H1 (cell line): ENCODE results near the gene MAGI1. TPM values are rescaled to one million over a fixed set of nuclear protein-coding genes. Genes with fewer than 3 reads are reported as not detected.

Experiments
- CTCF ChIA-PET: fragments of 300-600 bp; sonication (Branson Sonifier 250); formaldehyde crosslinking; loops from one replicate; lab custom pipeline; 2021; ENCODE audit not compliant: partially characterized antibody; lab: Charles Lee
- POLR2A ChIA-PET: fragments of 300-600 bp; sonication (Branson Sonifier 250); formaldehyde crosslinking; loops from one replicate; lab custom pipeline; 2021; ENCODE audit warnings: inconsistent platforms; ENCODE audit not compliant: partially characterized antibody; lab: Charles Lee
- DNase-seq, 2 experiments: peaks; one replicate each; pipeline versions ENCODE4 v3.0.0 to v3.0.0-alpha.2; 2010 to 2022; ENCODE audit warnings: low spot score in 2 of 2, low read depth in 1 of 2, mixed read lengths in 1 of 2
- FAIRE-seq: peaks from 2 replicates; lab custom pipeline; 2011; peaks lifted over from hg19 to GRCh38; lab: Jason Lieb, UNC
- H2AFZ ChIP-seq: 2 replicates; pipeline ENCODE4 v1.8.1; 2012; ENCODE audit warnings: low read length, inconsistent platforms
- H2AK5ac ChIP-seq: 2 replicates; pipeline ENCODE4 v1.6.1; 2013; ENCODE audit warnings: low read depth, low read length
- H2BK120ac ChIP-seq: replicated peaks from 2 replicates; pipeline ENCODE3; 2013; ENCODE audit warnings: low read depth, low read length, inconsistent platforms
- H2BK12ac ChIP-seq: 2 replicates; pipeline ENCODE4 v1.6.1; 2013; ENCODE audit warnings: low read depth, low read length
- H2BK15ac ChIP-seq: 2 replicates; pipeline ENCODE4 v1.6.1; 2013; ENCODE audit warnings: low read length
- H2BK20ac ChIP-seq: 2 replicates; pipeline ENCODE4 v1.6.1; 2013; ENCODE audit warnings: low read length
- H2BK5ac ChIP-seq: 2 replicates; pipeline ENCODE4 v1.6.1; 2013; ENCODE audit warnings: low read depth, low read length
- H3K14ac ChIP-seq: 2 replicates; pipeline ENCODE4 v1.6.1; 2013; ENCODE audit warnings: inconsistent platforms; ENCODE audit not compliant: insufficient read length
- H3K18ac ChIP-seq: 2 replicates; pipeline ENCODE4 v1.6.1; 2013; ENCODE audit warnings: low read length; ENCODE audit errors: extremely low read depth
- H3K23ac ChIP-seq: 2 replicates; pipeline ENCODE4 v1.6.1; 2013; ENCODE audit warnings: inconsistent platforms; ENCODE audit not compliant: insufficient read length
- H3K23me2 ChIP-seq: 2 replicates; pipeline ENCODE4 v1.6.1; 2013; ENCODE audit warnings: low read depth, low read length
- H3K27ac ChIP-seq: 2 replicates; pipeline ENCODE4 v1.6.1; 2011; ENCODE audit warnings: low read depth, low read length, inconsistent platforms
- H3K27me3 ChIP-seq, 4 experiments: replicated peaks in 1 of 4; 1 replicate in 1 of 4; 2 replicates in 3 of 4; pipeline versions ENCODE4 v1.6.1 to v1.8.1; 2011 to 2013; ENCODE audit warnings: low read length in 3 of 4, mild to moderate bottlenecking in 3 of 4, inconsistent platforms in 2 of 4, mixed read lengths in 2 of 4, moderate library complexity in 1 of 4; ENCODE audit not compliant: control insufficient read depth in 3 of 4, insufficient read depth in 3 of 4; ENCODE audit errors: extremely low read depth in 1 of 4
- H3K36me3 ChIP-seq, 4 experiments: 2 replicates each; pipeline versions ENCODE4 v1.6.1 to v1.8.1; 2011 to 2013; ENCODE audit warnings: mild to moderate bottlenecking in 4 of 4, low read length in 3 of 4, moderate library complexity in 2 of 4, control low read depth in 1 of 4, inconsistent platforms in 1 of 4; ENCODE audit not compliant: insufficient read depth in 4 of 4, control insufficient read depth in 2 of 4
- H3K4ac ChIP-seq: replicated peaks from 2 replicates; pipeline ENCODE3; 2013; ENCODE audit warnings: low read length, low read depth, mixed read lengths, inconsistent platforms; ENCODE audit not compliant: insufficient read length
- H3K4me1 ChIP-seq, 4 experiments: replicated peaks in 1 of 4; 1 replicate in 1 of 4; 2 replicates in 3 of 4; pipeline versions ENCODE4 v1.6.1 to v1.8.1; 2011 to 2013; ENCODE audit warnings: low read length in 3 of 4, inconsistent platforms in 2 of 4, mixed read lengths in 1 of 4; ENCODE audit not compliant: insufficient read depth in 4 of 4, control insufficient read depth in 3 of 4
- H3K4me2 ChIP-seq, 2 experiments: 2 replicates each; pipeline versions ENCODE4 v1.6.1 to v1.8.1; 2011 to 2013; ENCODE audit warnings: low read depth in 2 of 2, low read length in 2 of 2, control low read depth in 1 of 2, inconsistent platforms in 1 of 2, mild to moderate bottlenecking in 1 of 2; ENCODE audit not compliant: insufficient read depth in 1 of 2
- H3K4me3 ChIP-seq, 4 experiments: fragments of 200-600, 300-600 bp in 1 of 4; sonication (generic), shearing (Covaris generic), sonication (Bioruptor Twin) in 1 of 4; 2 replicates each; pipeline versions ENCODE4 v1.5.1 to v1.8.1; 2011 to 2016; ENCODE audit warnings: low read length in 4 of 4, low read depth in 3 of 4, control low read depth in 2 of 4, inconsistent platforms in 2 of 4, mild to moderate bottlenecking in 2 of 4, mixed read lengths in 1 of 4, moderate library complexity in 1 of 4; ENCODE audit not compliant: insufficient read depth in 2 of 4; ENCODE audit errors: extremely low read depth in 1 of 4
- H3K56ac ChIP-seq: replicated peaks from 2 replicates; pipeline ENCODE3; 2013; ENCODE audit warnings: low read depth, mild to moderate bottlenecking, mixed read lengths, low read length, inconsistent platforms; ENCODE audit not compliant: insufficient read length
- H3K79me1 ChIP-seq: 2 replicates; pipeline ENCODE4 v1.6.1; 2013; ENCODE audit warnings: low read depth, low read length, control low read depth
- H3K79me2 ChIP-seq, 2 experiments: 2 replicates each; pipeline versions ENCODE4 v1.6.1 to v1.8.1; 2012 to 2013; ENCODE audit warnings: low read length in 2 of 2, mild to moderate bottlenecking in 2 of 2, inconsistent platforms in 1 of 2; ENCODE audit not compliant: insufficient read depth in 2 of 2, control insufficient read depth in 1 of 2
- H3K9ac ChIP-seq, 4 experiments: replicated peaks in 1 of 4; 1 replicate in 1 of 4; 2 replicates in 3 of 4; pipeline versions ENCODE4 v1.6.1 to v1.8.1; 2011 to 2013; ENCODE audit warnings: low read depth in 3 of 4, low read length in 3 of 4, control low read depth in 2 of 4, mild to moderate bottlenecking in 2 of 4, moderate library complexity in 2 of 4, inconsistent platforms in 1 of 4; ENCODE audit errors: extremely low read depth in 1 of 4
- H3K9me3 ChIP-seq, 2 experiments: 2 replicates each; pipeline versions ENCODE4 v1.6.1 to v1.8.1; 2012 to 2013; ENCODE audit warnings: mild to moderate bottlenecking in 2 of 2, moderate library complexity in 2 of 2, control low read depth in 1 of 2, inconsistent platforms in 1 of 2, low read depth in 1 of 2, low read length in 1 of 2, mixed read lengths in 1 of 2; ENCODE audit not compliant: insufficient read depth in 2 of 2
- H4K20me1 ChIP-seq, 2 experiments: replicated peaks in 1 of 2; 2 replicates each; pipeline versions ENCODE3 to v1.8.1; 2011 to 2013; ENCODE audit warnings: inconsistent platforms in 2 of 2, low read length in 2 of 2, mild to moderate bottlenecking in 1 of 2; ENCODE audit not compliant: insufficient read depth in 2 of 2, control insufficient read depth in 1 of 2
- H4K5ac ChIP-seq: 2 replicates; pipeline ENCODE4 v1.6.1; 2013; ENCODE audit warnings: low read length, low read depth, mixed read lengths, inconsistent platforms; ENCODE audit not compliant: insufficient read length
- H4K8ac ChIP-seq: 2 replicates; pipeline ENCODE4 v1.8.0; 2013; ENCODE audit warnings: mild to moderate bottlenecking, moderate library complexity, low read length, inconsistent platforms; ENCODE audit not compliant: insufficient read depth; ENCODE audit errors: extremely low read depth
- H4K91ac ChIP-seq: replicated peaks from 2 replicates; pipeline ENCODE3; 2013; ENCODE audit warnings: low read length, mixed read lengths, inconsistent platforms; ENCODE audit not compliant: insufficient read length
- TBP ChIP-seq: IDR thresholded peaks from 2 replicates; pipeline ENCODE4 v1.6.1; 2011; ENCODE audit warnings: low read depth, low read length, improper control_type of control experiment
- WGBS, 2 experiments: shearing (Covaris generic) in 1 of 2; methylation state at CpG; one replicate each; pipeline versions ENCODE4 v1.1.6 to v1.1.7; 2013 to 2015; ENCODE audit warnings: low lambda C conversion rate in 2 of 2, mixed read lengths in 2 of 2, inconsistent platforms in 1 of 2, low coverage in 1 of 2, missing lambda C conversion rate in 1 of 2; ENCODE audit not compliant: insufficient replicate concordance in 2 of 2, insufficient coverage in 1 of 2, insufficient read length in 1 of 2; ENCODE audit errors: extremely low coverage in 1 of 2, missing lambda C conversion rate in 1 of 2; 5-methylcytosine and 5-hydroxymethylcytosine counted together
- polyA plus RNA-seq, 7 experiments: library from polyadenylated mRNA; depleted of rRNA in 3 of 7; stranded (reverse) in 5 of 7; unstranded in 2 of 7; fragments of >200 nt in 5 of 7; fragments of 200-250 nt in 2 of 7; gene quantifications; 1 replicate in 5 of 7; 2 replicates in 1 of 7; 4 replicates in 1 of 7; pipeline versions ENCODE4 v1.2.1 to v1.2.3, GENCODE V29; 2011 to 2013; ENCODE audit warnings: missing spikeins in 2 of 7, mixed read lengths in 2 of 7
- total RNA-seq: library from RNA; stranded (reverse); fragmentation: NEBNext Ultra II Directional; extraction: Animal tissue kit (Norgen Biotek cat#: 25700); gene quantifications from 2 replicates; pipeline ENCODE4 v1.2.1, GENCODE V29; 2021

The MAGI1 gene
- total and polyA plus RNA-seq, 2 of the 8 experiments (the other 6 are each of a cell fraction or from before 2014, with no cell fraction given): 19.8 to 78.0 TPM

GRCh38 chr3:65745306-65745705 is 293.4 kb downstream of the MAGI1 start:
- no peak overlapping the region for H4K91ac ChIP-seq
- no peak overlapping the region for H4K5ac ChIP-seq
- H3K4me1 ChIP-seq: peaks cover 0 to 10% (median 5%) of the 10 kb centered on the region in 4 experiments; a peak in 3 of 7 replicates
- H2BK120ac ChIP-seq: no peak overlapping the region
- no peak for DNase-seq
- H3K14ac ChIP-seq: no peak overlapping the region
- no peak overlapping the region for H3K27ac ChIP-seq
- H3K18ac ChIP-seq: no peak overlapping the region
- ChIA-PET POLR2A (no interaction called here), CTCF (no interaction called here)
- TF ChIP-seq TBP: no peak
- H4K8ac ChIP-seq: no peak overlapping the region
- FAIRE-seq: peak; percentile 13
- H3K23ac ChIP-seq: no peak overlapping the region
- no peak overlapping the region for H2AFZ ChIP-seq
- no peak overlapping the region for H3K56ac ChIP-seq
- H2AK5ac ChIP-seq: no peak overlapping the region
- H3K79me1 ChIP-seq: no peaks in the 10 kb centered on the region; the same call in 1 of the 2 replicates
- no peak overlapping the region for H3K9ac ChIP-seq
- peaks cover 0 to 10% of the 10 kb centered on the region in 2 experiments; a peak in 1 of 4 replicates for H3K79me2 ChIP-seq
- no peak overlapping the region for H3K4me2 ChIP-seq
- H3K23me2 ChIP-seq: no peaks in the 10 kb centered on the region
- no peak overlapping the region for H2BK20ac ChIP-seq
- H3K4me3 ChIP-seq: no peak overlapping the region
- 0 out of 8 replicates have a peak, but pooled peaks cover 0 to 3% (median 0%) of the 10 kb centered on the region in 4 experiments for H3K36me3 ChIP-seq
- no peak overlapping the region for H2BK15ac ChIP-seq
- no peak overlapping the region for H3K4ac ChIP-seq
- no peak overlapping the region for H2BK12ac ChIP-seq
- no peaks in the 10 kb centered on the region for H4K20me1 ChIP-seq
- 88% methylated on average over 2 of the region's 2 CpGs; no CpG with 5 or more reads in 1 of the 2 experiments for WGBS, 2 experiments
- H3K9me3 ChIP-seq: no peaks in the 10 kb centered on the region
- H3K27me3 ChIP-seq: no peaks in the 10 kb centered on the region
- no peak overlapping the region for H2BK5ac ChIP-seq
